A549 (cell line): ENCODE measurements around the gene HSH2D. TPM values are rescaled to one million over a fixed set of nuclear protein-coding genes. Genes with fewer than 3 reads are reported as not detected.

Source experiments
- ATAC-seq, 2 experiments: fragments of 200-7000 bp in 1 of 2; fragments of >200 bp in 1 of 2; cut with Nextera tagmentation in 1 of 2; cut with Tn5 transposase in 1 of 2; 3 replicates each; pipeline versions ENCODE4 v1.8.0 to v1.9.1; 2018 to 2020; ENCODE audit warnings: mild to moderate bottlenecking in 1 of 2, moderate library complexity in 1 of 2
- CTCF ChIA-PET: fragments of 300-600 bp; sonication (Branson Sonifier 250); formaldehyde crosslinking; extraction: SDS; loops from one replicate; lab custom pipeline; 2021; ENCODE audit warnings: antibody characterized with exemption, inconsistent platforms; lab: Yijun Ruan, JAX
- POLR2A ChIA-PET: fragments of 350-600 bp; formaldehyde crosslinking; extraction: SDS; loops from one replicate; lab custom pipeline; 2021; ENCODE audit warnings: antibody characterized with exemption, inconsistent platforms; lab: Yijun Ruan, JAX
- DNase-seq, 2 experiments: peaks; one replicate each; pipeline versions ENCODE4 v3.0.0 to v3.0.0-alpha.2; 2011 to 2016; ENCODE audit warnings: low read depth in 1 of 2, low spot score in 1 of 2
- FAIRE-seq: peaks from 2 replicates; lab custom pipeline; 2011; peaks lifted over from hg19 to GRCh38; lab: Jason Lieb, UNC
- H3K27ac ChIP-seq, 2 experiments: fragments of >200 bp; sonication (Bioruptor Twin); formaldehyde crosslinking; 3 replicates each; pipeline ENCODE4 v1.5.1; 2016 to 2017
- H3K4me1 ChIP-seq: fragments of >200 bp; sonication (Bioruptor Twin); formaldehyde crosslinking; 3 replicates; pipeline ENCODE4 v1.6.1; 2016
- H3K4me2 ChIP-seq: fragments of >200 bp; sonication (Bioruptor Twin); formaldehyde crosslinking; 3 replicates; pipeline ENCODE4 v1.6.1; 2016
- H3K4me3 ChIP-seq: fragments of >200 bp; sonication (Bioruptor Twin); formaldehyde crosslinking; 3 replicates; pipeline ENCODE4 v1.5.1; 2016
- H3K9me3 ChIP-seq: fragments of >200 bp; sonication (Bioruptor Twin); formaldehyde crosslinking; 3 replicates; pipeline ENCODE4 v1.6.1; 2016
- ATOH8 ChIP-seq: fragments of 250-450 bp; sonication (Bioruptor Pico); IDR thresholded peaks from 2 replicates; pipeline ENCODE4 v1.5.0; 2020; ENCODE audit warnings: low read depth, mild to moderate bottlenecking, moderate library complexity
- BCL3 ChIP-seq: fragments of >200 bp; sonication (Bioruptor Twin); formaldehyde crosslinking; IDR thresholded peaks from 3 replicates; pipeline ENCODE4 v1.6.1; 2016
- BHLHE40 ChIP-seq: IDR thresholded peaks from 2 replicates; pipeline ENCODE4 v1.6.1; 2012; ENCODE audit warnings: low read depth, low read length, inconsistent platforms
- CBX2 ChIP-seq: fragments of 200-600 bp; sonication (generic); IDR thresholded peaks from 2 replicates; pipeline ENCODE4 v1.6.1; 2016; ENCODE audit warnings: low read depth, mild to moderate bottlenecking, borderline replicate concordance
- E2F6 ChIP-seq: IDR thresholded peaks from 2 replicates; pipeline ENCODE4 v1.6.1; 2012; ENCODE audit warnings: low read depth, borderline replicate concordance
- EP300 ChIP-seq, 2 experiments: fragments of >200 bp; sonication (Bioruptor Twin); formaldehyde crosslinking; IDR thresholded peaks; 2 replicates in 1 of 2; 3 replicates in 1 of 2; pipeline ENCODE4 v1.6.1; 2016 to 2017
- ESRRA ChIP-seq: fragments of 150-350 bp; IDR thresholded peaks from 2 replicates; pipeline ENCODE4 v1.6.1; 2014; ENCODE audit warnings: mild to moderate bottlenecking, low read length, borderline replicate concordance
- FOSB ChIP-seq: fragments of 250-450 bp; sonication (Bioruptor Pico); IDR thresholded peaks from 2 replicates; pipeline ENCODE4 v1.5.0; 2020; ENCODE audit warnings: mild to moderate bottlenecking, moderate library complexity
- FOSL2 ChIP-seq, 2 experiments: fragments of 450-650 bp in 1 of 2; fragments of >200 bp in 1 of 2; sonication (Bioruptor Twin) in 1 of 2; formaldehyde crosslinking; IDR thresholded peaks; 2 replicates each; pipeline versions ENCODE4 v1.5.0 to v1.6.1; 2016 to 2020; ENCODE audit warnings: mild to moderate bottlenecking in 1 of 2, moderate library complexity in 1 of 2
- HOXB13 ChIP-seq: fragments of 250-450 bp; sonication (Bioruptor Pico); IDR thresholded peaks from 2 replicates; pipeline ENCODE4 v1.5.0; 2020; ENCODE audit warnings: low read depth, mild to moderate bottlenecking, moderate library complexity
- HOXB5 ChIP-seq: fragments of 250-450 bp; sonication (Bioruptor Pico); IDR thresholded peaks from 2 replicates; pipeline ENCODE4 v1.5.0; 2020; ENCODE audit warnings: mild to moderate bottlenecking, moderate library complexity
- MAZ ChIP-seq: fragments of 150-350 bp; IDR thresholded peaks from 2 replicates; pipeline ENCODE4 v1.6.1; 2014; ENCODE audit warnings: antibody characterized with exemption, low read depth, low read length, borderline replicate concordance
- MYC ChIP-seq: IDR thresholded peaks from 2 replicates; pipeline ENCODE4 v1.6.1; 2012; ENCODE audit warnings: mild to moderate bottlenecking, inconsistent platforms, low read length, improper control_type of control experiment, borderline replicate concordance
- NR3C1 ChIP-seq: fragments of >200 bp; sonication (Bioruptor Twin); formaldehyde crosslinking; IDR thresholded peaks from 3 replicates; pipeline ENCODE4 v1.6.1; 2017
- PHF8 ChIP-seq: fragments of 200-600 bp; sonication (generic); IDR thresholded peaks from 2 replicates; pipeline ENCODE4 v1.6.1; 2016; ENCODE audit warnings: low read depth, mild to moderate bottlenecking, antibody characterized with exemption, moderate library complexity, borderline replicate concordance
- POLR2A ChIP-seq: IDR thresholded peaks from 2 replicates; pipeline ENCODE4 v1.6.1; 2012; ENCODE audit warnings: mild to moderate bottlenecking, low read length
- RCOR1 ChIP-seq: fragments of 150-350 bp; IDR thresholded peaks from 2 replicates; pipeline ENCODE4 v1.6.1; 2014; ENCODE audit warnings: antibody characterized with exemption, low read length, low read depth
- REST ChIP-seq: fragments of 200-600 bp; sonication (generic); IDR thresholded peaks from 2 replicates; pipeline ENCODE4 v1.6.1; 2016; ENCODE audit warnings: antibody characterized with exemption, mild to moderate bottlenecking, moderate library complexity
- RFX5 ChIP-seq: fragments of 450-650 bp; IDR thresholded peaks from 2 replicates; pipeline ENCODE4 v1.7.1; 2014; ENCODE audit warnings: antibody characterized with exemption, mild to moderate bottlenecking, moderate library complexity
- RNF2 ChIP-seq: fragments of 200-600 bp; sonication (generic); IDR thresholded peaks from 2 replicates; pipeline ENCODE4 v1.6.1; 2016; ENCODE audit warnings: low read depth, mild to moderate bottlenecking, antibody characterized with exemption, moderate library complexity, borderline replicate concordance
- SMC3 ChIP-seq: fragments of >200 bp; sonication (Bioruptor Twin); formaldehyde crosslinking; IDR thresholded peaks from 3 replicates; pipeline ENCODE4 v1.6.1; 2018; ENCODE audit warnings: inconsistent platforms
- ZC3H11A ChIP-seq: fragments of 450-650 bp; IDR thresholded peaks from 2 replicates; pipeline ENCODE4 v1.6.1; 2014; ENCODE audit warnings: antibody characterized with exemption, mild to moderate bottlenecking
- ZFP36 ChIP-seq: fragments of 450-650 bp; IDR thresholded peaks from 2 replicates; pipeline ENCODE4 v1.6.1; 2014; ENCODE audit warnings: borderline replicate concordance; ENCODE audit not compliant: partially characterized antibody
- ZNF302 ChIP-seq: fragments of 250-450 bp; sonication (Bioruptor Pico); IDR thresholded peaks from 2 replicates; pipeline ENCODE4 v1.9.0; 2021; ENCODE audit warnings: inconsistent platforms, mild to moderate bottlenecking, moderate library complexity
- WGBS: methylation state at CpG from one replicate; pipeline ENCODE4 v1.1.6; 2017; ENCODE audit errors: missing lambda C conversion rate; 5-methylcytosine and 5-hydroxymethylcytosine counted together
- polyA plus RNA-seq, 4 experiments: library from polyadenylated mRNA; depleted of rRNA in 3 of 4; stranded (reverse); fragments of >200 nt; fragmentation: RNase III in 1 of 4; extraction: RNeasy Plus Mini Kit Qiagen cat#74134 plus additional on column Dnase treatment in 1 of 4; gene quantifications; 2 replicates in 3 of 4; 3 replicates in 1 of 4; pipeline ENCODE4 v1.2.3, GENCODE V29; 2011 to 2017

HSH2D gene
- polyA plus RNA-seq, 2 of the 4 experiments (the other 2 are of a cell fraction), result 0.05 TPM; not detected in 1

- TF ChIP-seq HOXB5 (no peak), MYC (no peak), EP300 (IDR thresholded peaks at IDR 0.05) (no peak), POLR2A (no peak), ATOH8 (CRISPR knock-in tag) (no peak), RCOR1 (no peak), MAZ (no peak)
- TF ChIP-seq, all 56 proteins: peak for 0
- H3K9me3 ChIP-seq, result no peaks in the 10 kb centered on the region
- no peak overlapping the region for H3K4me2 ChIP-seq
- 82% methylated on average over 13 of the region's 13 CpGs for WGBS
- FAIRE-seq (no peak), ATAC-seq (no peak), DNase-seq (no peak)
- no peaks in the 10 kb centered on the region for H3K4me1 ChIP-seq
- no peak overlapping the region for H3K27ac ChIP-seq
- no peak overlapping the region for H3K4me3 ChIP-seq
- POLR2A ChIA-PET, result interaction anchor here (0.6 kb wide), 1 partner anchor 1629 kb away, joined by 3 read pairs; no protein-coding TSS in a partner anchor
- CTCF ChIA-PET, result interaction anchor here (0.7 to 1.4 kb wide), 2 partner anchors 14 kb away, joined by 3 to 4 read pairs; no protein-coding TSS in a partner anchor
Observed at GRCh38 chr19:16139752-16140151, 3.7 kb upstream of the HSH2D start.

GRCh38 chr19:16141043-16141442, 2.4 kb upstream of the HSH2D start:
- TF ChIP-seq CBX2, result no peak
- TF ChIP-seq ZFP36, result peak; percentile 76
- TF ChIP-seq RNF2, result no peak
- TF ChIP-seq ZC3H11A, result no peak

GRCh38 chr19:16142032-16142580, 1.4 kb upstream of the HSH2D start:
- Histone ChIP-seq H3K27ac (no peak overlapping the region), H3K9me3 (no peaks in the 10 kb centered on the region), H3K4me2 (no peak overlapping the region), H3K4me1 (no peaks in the 10 kb centered on the region), H3K4me3 (no peak overlapping the region)
- CTCF ChIA-PET, result no interaction called here
- FAIRE-seq (no peak), ATAC-seq (no peak), DNase-seq (no peak)
- WGBS, result 82% methylated on average over 9 of the region's 9 CpGs
- POLR2A ChIA-PET, result no interaction called here
- TF ChIP-seq E2F6, result no peak

More at GRCh38 chr19:16141043-16141442, 2.4 kb upstream of the HSH2D start:
- POLR2A ChIA-PET, result no interaction called here
- no peak overlapping the region for H3K4me2 ChIP-seq
- CTCF ChIA-PET, result interaction anchor here (0.6 kb wide), 1 partner anchor 500 kb away, joined by 3 read pairs; the partner anchor contains the start of gene CYP4F3
- 64% methylated on average over 3 of the region's 4 CpGs for WGBS
- H3K27ac ChIP-seq, result no peak overlapping the region
- FAIRE-seq (no peak), ATAC-seq (peak in 1 of 2 experiments; percentile 35; a peak in 1 of 6 replicates), DNase-seq (no peak)
- no peak overlapping the region for H3K4me3 ChIP-seq
- H3K4me1 ChIP-seq, result no peaks in the 10 kb centered on the region
- H3K9me3 ChIP-seq, result no peaks in the 10 kb centered on the region

- FAIRE-seq (no peak), DNase-seq (no peak), ATAC-seq (no peak)
- ChIA-PET POLR2A (no interaction called here), CTCF (interaction anchor here (0.6 to 1.4 kb wide), 3 partner anchors 9 to 102 kb away, joined by 3 to 5 read pairs (median 4); no protein-coding TSS in a partner anchor)
- WGBS, result 50% methylated on average over 1 of the region's 1 CpG
- Histone ChIP-seq H3K4me1 (no peaks in the 10 kb centered on the region), H3K4me3 (no peak overlapping the region), H3K27ac (no peak overlapping the region), H3K9me3 (no peaks in the 10 kb centered on the region), H3K4me2 (no peak overlapping the region)
- TF ChIP-seq BHLHE40 (no peak), SMC3 (no peak), ZNF302 (no peak), ESRRA (no peak), NR3C1 (no peak), PHF8 (no peak), REST (no peak), HOXB13 (no peak), BCL3 (no peak), FOSB (no peak), FOSL2 (IDR thresholded peaks at IDR 0.05) (no peak), FOSL2 (CRISPR knock-in tag; IDR thresholded peaks at IDR 0.05) (no peak), RCOR1 (no peak), RFX5 (no peak)
Observed at GRCh38 chr19:16144216-16144581, 714 bp downstream of the HSH2D start.
